Measurements from ENCODE around the gene TST.

- no peak for TF ChIP-seq CTCF (IDR thresholded peaks at IDR 0.05)
- TF ChIP-seq EZH2 (IDR thresholded peaks at IDR 0.05; ENCODE audit: borderline replicate concordance, insufficient read depth, low read depth, low read length, poor library complexity, severe bottlenecking): no peak
These were observed 17.4 kb downstream of the TST start for GRCh38 chr22:37001826-37002225.
